Activated CD4-positive, alpha-beta T cell treated with anti-CD3 and anti-CD28 coated beads for 36 hours (primary cell): ENCODE measurements around the gene PADI2. TPM values are rescaled to one million over a fixed set of nuclear protein-coding genes. Genes with fewer than 3 reads are reported as not detected.

ENCODE experiments used
- ATAC-seq: fragments of 200-7000 bp; cut with Tn5 transposase; one replicate; pipeline ENCODE4 v1.10.0; 2021; ENCODE audit warnings: mild to moderate bottlenecking, moderate library complexity
- CTCF ChIA-PET: fragments of 350-600 bp; sonication (Branson Sonifier 250); formaldehyde crosslinking; loops from one replicate; lab custom pipeline; 2021; ENCODE audit warnings: antibody characterized with exemption; lab: Charles Lee
- POLR2A ChIA-PET: fragments of 350-600 bp; sonication (Branson Sonifier 250); formaldehyde crosslinking; loops from one replicate; lab custom pipeline; 2021; ENCODE audit warnings: antibody characterized with exemption, inconsistent platforms; lab: Charles Lee
- DNase-seq: peaks from one replicate; pipeline ENCODE4 v3.0.0-alpha.2; 2020
- H3K27ac Mint-ChIP-seq: one replicate; pipeline ENCODE4 v1.8.0; 2021; ENCODE audit warnings: mixed read lengths
- H3K27me3 Mint-ChIP-seq: one replicate; pipeline ENCODE4 v1.8.0; 2021; ENCODE audit warnings: mixed read lengths
- H3K36me3 Mint-ChIP-seq: one replicate; pipeline ENCODE4 v1.8.0; 2021; ENCODE audit warnings: low read depth, mixed read lengths
- H3K4me1 Mint-ChIP-seq: one replicate; pipeline ENCODE4 v1.8.0; 2021; ENCODE audit warnings: mixed read lengths
- H3K4me3 Mint-ChIP-seq: one replicate; pipeline ENCODE4 v1.8.0; 2021; ENCODE audit warnings: mild to moderate bottlenecking, moderate library complexity, mixed read lengths
- H3K9me3 Mint-ChIP-seq: one replicate; pipeline ENCODE4 v1.8.0; 2021; ENCODE audit warnings: low read depth, mixed read lengths
- intact Hi-C, 2 experiments: fragments of 100-400 bp; cut with DNase I in 1 of 2; cut with micrococcal nuclease in 1 of 2; formaldehyde crosslinking; loops; one replicate each; pipeline versions ENCODE4 v1.14.2 to v1.15.1; 2022 to 2024; cut with DNase I, micrococcal nuclease
- total RNA-seq, 2 experiments: library from RNA; stranded (reverse); gene quantifications; one replicate each; pipeline ENCODE4 v1.2.3, GENCODE V29; 2021

PADI2 gene
- total RNA-seq, 2 experiments from 2014 or later = 0.05 TPM; not detected in 1

GRCh38 chr1:17158961-17159360, 39.7 kb upstream of the PADI2 start:
- Mint-ChIP-seq H3K27me3 (peaks cover 7% of the 10 kb centered on the region), H3K4me1 (no peaks in the 10 kb centered on the region), H3K27ac (no peak overlapping the region), H3K9me3 (peaks cover 19% of the 10 kb centered on the region), H3K4me3 (no peak overlapping the region), H3K36me3 (peaks cover 5% of the 10 kb centered on the region)
- no peak for ATAC-seq
- ChIA-PET POLR2A (no interaction called here), CTCF (interaction anchor here (1.5 to 1.9 kb wide), 2 partner anchors 11 to 78 kb away, joined by 3 to 4 read pairs; no protein-coding TSS in a partner anchor)
- intact Hi-C loops = no loop called here
- no peak for DNase-seq

GRCh38 chr1:17156108-17156507, 36.9 kb upstream of the PADI2 start:
- Mint-ChIP-seq H3K4me3 (no peak overlapping the region), H3K36me3 (peaks cover 5% of the 10 kb centered on the region), H3K4me1 (no peaks in the 10 kb centered on the region), H3K27me3 (peaks cover 20% of the 10 kb centered on the region), H3K27ac (no peak overlapping the region), H3K9me3 (peaks cover 31% of the 10 kb centered on the region)
- ATAC-seq (no peak), DNase-seq (no peak)
- intact Hi-C loops = no loop called here
- CTCF ChIA-PET = interaction anchor here (1.2 kb wide), 1 partner anchor 31 kb away, joined by 4 read pairs; no protein-coding TSS in a partner anchor
- POLR2A ChIA-PET = no interaction called here

- Mint-ChIP-seq H3K36me3 (peaks cover 5% of the 10 kb centered on the region), H3K4me3 (no peak overlapping the region), H3K27me3 (peaks cover 25% of the 10 kb centered on the region), H3K9me3 (peaks cover 34% of the 10 kb centered on the region), H3K4me1 (no peaks in the 10 kb centered on the region), H3K27ac (no peak overlapping the region)
- no peak for ATAC-seq
- ChIA-PET POLR2A (no interaction called here), CTCF (no interaction called here)
- intact Hi-C loops = no loop called here
- DNase-seq = no peak
Observed at GRCh38 chr1:17155257-17155920, 36.1 kb upstream of the PADI2 start.

- Mint-ChIP-seq H3K4me3 (no peak overlapping the region), H3K9me3 (peaks cover 21% of the 10 kb centered on the region), H3K27me3 (peaks cover 41% of the 10 kb centered on the region), H3K36me3 (peaks cover 2% of the 10 kb centered on the region), H3K27ac (no peak overlapping the region), H3K4me1 (no peaks in the 10 kb centered on the region)
- ChIA-PET CTCF (no interaction called here), POLR2A (interaction anchor here (0.6 kb wide), 1 partner anchor 37 kb away, joined by 3 read pairs; no protein-coding TSS in a partner anchor)
- intact Hi-C loops = no loop called here
- DNase-seq (no peak), ATAC-seq (no peak)
Observed at GRCh38 chr1:17149771-17150170, 30.5 kb upstream of the PADI2 start.

GRCh38 chr1:17148950-17149608, 29.8 kb upstream of the PADI2 start:
- intact Hi-C loops = no loop called here
- no peak overlapping the region for H3K27ac Mint-ChIP-seq
- ATAC-seq (no peak), DNase-seq (no peak)
- H3K9me3 Mint-ChIP-seq = peaks cover 16% of the 10 kb centered on the region
- H3K4me1 Mint-ChIP-seq = no peaks in the 10 kb centered on the region
- H3K27me3 Mint-ChIP-seq = peaks cover 35% of the 10 kb centered on the region
- POLR2A ChIA-PET = no interaction called here
- H3K36me3 Mint-ChIP-seq = no peaks in the 10 kb centered on the region
- H3K4me3 Mint-ChIP-seq = no peak overlapping the region
- CTCF ChIA-PET = interaction anchor here (1.0 kb wide), 1 partner anchor 10 kb away, joined by 4 read pairs; no protein-coding TSS in a partner anchor

GRCh38 chr1:17145648-17146047, 26.4 kb upstream of the PADI2 start:
- ATAC-seq (no peak), DNase-seq (no peak)
- Mint-ChIP-seq H3K36me3 (no peaks in the 10 kb centered on the region), H3K27ac (no peak overlapping the region), H3K9me3 (no peaks in the 10 kb centered on the region), H3K4me3 (no peak overlapping the region), H3K27me3 (peaks cover 17% of the 10 kb centered on the region), H3K4me1 (no peaks in the 10 kb centered on the region)
- intact Hi-C loops = no loop called here
- POLR2A ChIA-PET = no interaction called here
- CTCF ChIA-PET = no interaction called here

GRCh38 chr1:17143760-17144159, 24.5 kb upstream of the PADI2 start:
- CTCF ChIA-PET = no interaction called here
- no peaks in the 10 kb centered on the region for H3K9me3 Mint-ChIP-seq

GRCh38 chr1:17141441-17142197, 22.4 kb upstream of the PADI2 start:
- no peak for ATAC-seq
- Mint-ChIP-seq H3K36me3 (no peaks in the 10 kb centered on the region), H3K27me3 (peaks cover 2% of the 10 kb centered on the region), H3K9me3 (no peaks in the 10 kb centered on the region), H3K4me1 (no peaks in the 10 kb centered on the region), H3K4me3 (no peak overlapping the region), H3K27ac (no peak overlapping the region)
- CTCF ChIA-PET = interaction anchor here (1.0 kb wide), 1 partner anchor 108 kb away, joined by 3 read pairs; no protein-coding TSS in a partner anchor
- POLR2A ChIA-PET = no interaction called here
- intact Hi-C loops = no loop called here
- DNase-seq = no peak

More at GRCh38 chr1:17143760-17144159, 24.5 kb upstream of the PADI2 start:
- no peak overlapping the region for H3K4me3 Mint-ChIP-seq
- DNase-seq (no peak), ATAC-seq (no peak)
- POLR2A ChIA-PET = no interaction called here
- H3K27ac Mint-ChIP-seq = no peak overlapping the region
- no peaks in the 10 kb centered on the region for H3K36me3 Mint-ChIP-seq
- intact Hi-C loops = no loop called here
- no peaks in the 10 kb centered on the region for H3K4me1 Mint-ChIP-seq
- H3K27me3 Mint-ChIP-seq = peaks cover 11% of the 10 kb centered on the region

GRCh38 chr1:17140279-17140678, 21.0 kb upstream of the PADI2 start:
- CTCF ChIA-PET = no interaction called here
- H3K9me3 Mint-ChIP-seq = no peaks in the 10 kb centered on the region
- POLR2A ChIA-PET = no interaction called here
- H3K27me3 Mint-ChIP-seq = no peaks in the 10 kb centered on the region
- intact Hi-C loops = no loop called here
- H3K4me1 Mint-ChIP-seq = no peaks in the 10 kb centered on the region
- no peaks in the 10 kb centered on the region for H3K36me3 Mint-ChIP-seq
- ATAC-seq = no peak
- no peak for DNase-seq
- no peak overlapping the region for H3K27ac Mint-ChIP-seq
- no peak overlapping the region for H3K4me3 Mint-ChIP-seq

GRCh38 chr1:17139637-17140036, 20.4 kb upstream of the PADI2 start:
- Mint-ChIP-seq H3K36me3 (no peaks in the 10 kb centered on the region), H3K27me3 (no peaks in the 10 kb centered on the region), H3K27ac (no peak overlapping the region), H3K9me3 (no peaks in the 10 kb centered on the region), H3K4me3 (no peak overlapping the region), H3K4me1 (no peaks in the 10 kb centered on the region)
- POLR2A ChIA-PET = no interaction called here
- CTCF ChIA-PET = interaction anchor here (0.6 to 0.7 kb wide), 2 partner anchors 97 to 469 kb away, joined by 3 read pairs; no protein-coding TSS in a partner anchor
- no peak for DNase-seq
- intact Hi-C loops = no loop called here
- no peak for ATAC-seq

GRCh38 chr1:17137441-17137840, 18.2 kb upstream of the PADI2 start:
- Mint-ChIP-seq H3K4me1 (no peaks in the 10 kb centered on the region), H3K9me3 (no peaks in the 10 kb centered on the region), H3K27me3 (peaks cover 2% of the 10 kb centered on the region), H3K4me3 (no peak overlapping the region), H3K36me3 (no peaks in the 10 kb centered on the region), H3K27ac (no peak overlapping the region)
- no peak for DNase-seq
- no peak for ATAC-seq
- POLR2A ChIA-PET = no interaction called here
- CTCF ChIA-PET = interaction anchor here (1.0 to 2.0 kb wide), 2 partner anchors 9 to 11 kb away, joined by 4 to 7 read pairs; no protein-coding TSS in a partner anchor
- intact Hi-C loops = no loop called here
